ENCODE results near the gene C3orf18.
"Not testable (repeated sequence)": the region's sequence is repeated elsewhere in the genome, so short reads cannot be mapped to it uniquely, and the experiment has no call there.

Gene C3orf18

DNA sequence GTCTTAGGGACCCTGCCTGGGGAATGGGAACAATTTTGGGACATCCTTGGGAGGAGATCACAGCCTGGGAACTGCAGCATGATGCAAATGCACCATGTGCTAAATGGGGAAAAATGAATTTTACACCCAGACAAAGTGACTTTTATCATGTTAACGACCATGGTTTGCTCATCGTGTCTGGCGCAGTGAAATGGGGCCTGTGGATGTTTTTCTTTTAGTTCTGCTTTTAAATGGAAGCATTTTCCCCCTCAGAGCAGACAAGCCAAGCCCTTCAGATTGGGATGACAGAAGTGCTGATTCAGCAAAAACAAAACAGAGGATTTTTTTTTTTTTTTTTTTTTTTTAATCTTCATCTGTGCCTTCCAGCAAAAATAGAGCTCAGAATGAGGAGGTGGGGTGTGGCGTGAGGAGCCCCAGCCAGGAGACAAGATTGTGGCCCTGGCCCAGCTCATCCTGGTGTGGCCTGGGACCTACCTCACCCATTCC, 49.8 kb downstream of the C3orf18 start:
- TF ChIP-seq, protein P1, sequence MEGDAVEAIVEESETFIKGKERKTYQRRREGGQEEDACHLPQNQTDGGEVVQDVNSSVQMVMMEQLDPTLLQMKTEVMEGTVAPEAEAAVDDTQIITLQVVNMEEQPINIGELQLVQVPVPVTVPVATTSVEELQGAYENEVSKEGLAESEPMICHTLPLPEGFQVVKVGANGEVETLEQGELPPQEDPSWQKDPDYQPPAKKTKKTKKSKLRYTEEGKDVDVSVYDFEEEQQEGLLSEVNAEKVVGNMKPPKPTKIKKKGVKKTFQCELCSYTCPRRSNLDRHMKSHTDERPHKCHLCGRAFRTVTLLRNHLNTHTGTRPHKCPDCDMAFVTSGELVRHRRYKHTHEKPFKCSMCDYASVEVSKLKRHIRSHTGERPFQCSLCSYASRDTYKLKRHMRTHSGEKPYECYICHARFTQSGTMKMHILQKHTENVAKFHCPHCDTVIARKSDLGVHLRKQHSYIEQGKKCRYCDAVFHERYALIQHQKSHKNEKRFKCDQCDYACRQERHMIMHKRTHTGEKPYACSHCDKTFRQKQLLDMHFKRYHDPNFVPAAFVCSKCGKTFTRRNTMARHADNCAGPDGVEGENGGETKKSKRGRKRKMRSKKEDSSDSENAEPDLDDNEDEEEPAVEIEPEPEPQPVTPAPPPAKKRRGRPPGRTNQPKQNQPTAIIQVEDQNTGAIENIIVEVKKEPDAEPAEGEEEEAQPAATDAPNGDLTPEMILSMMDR (IDR thresholded peaks at IDR 0.05; ENCODE audit: extremely low read depth, missing control alignments): no peak
- no peak for DNase-seq (ENCODE audit: low spot score)

DNA sequence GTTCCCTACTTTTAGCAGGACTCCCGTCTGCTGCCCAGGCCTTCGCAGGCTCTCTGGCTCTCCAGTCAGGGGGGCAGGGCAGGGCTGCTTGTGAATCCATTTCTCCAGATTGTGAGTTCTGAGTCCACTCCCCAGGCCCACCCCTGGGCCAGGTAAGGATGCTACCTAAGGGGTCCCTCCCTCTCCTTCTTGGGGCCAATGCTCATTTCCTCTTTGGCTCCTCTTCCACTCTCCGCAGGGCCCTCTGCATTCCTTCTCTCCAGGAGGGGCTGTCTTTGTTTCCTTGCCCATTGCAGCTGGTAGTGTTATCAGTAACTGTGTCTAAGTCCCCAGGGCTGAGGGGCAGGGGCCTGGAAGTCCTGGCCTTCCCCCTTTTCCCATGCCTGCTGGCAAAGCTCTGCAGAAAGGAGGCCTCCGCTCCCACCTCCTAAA, 51.1 kb downstream of the C3orf18 start:
- TF ChIP-seq, protein P1 (IDR thresholded peaks at IDR 0.05; ENCODE audit: extremely low read depth, missing control alignments): no peak
- DNase-seq (ENCODE audit: low spot score): no peak

DNA sequence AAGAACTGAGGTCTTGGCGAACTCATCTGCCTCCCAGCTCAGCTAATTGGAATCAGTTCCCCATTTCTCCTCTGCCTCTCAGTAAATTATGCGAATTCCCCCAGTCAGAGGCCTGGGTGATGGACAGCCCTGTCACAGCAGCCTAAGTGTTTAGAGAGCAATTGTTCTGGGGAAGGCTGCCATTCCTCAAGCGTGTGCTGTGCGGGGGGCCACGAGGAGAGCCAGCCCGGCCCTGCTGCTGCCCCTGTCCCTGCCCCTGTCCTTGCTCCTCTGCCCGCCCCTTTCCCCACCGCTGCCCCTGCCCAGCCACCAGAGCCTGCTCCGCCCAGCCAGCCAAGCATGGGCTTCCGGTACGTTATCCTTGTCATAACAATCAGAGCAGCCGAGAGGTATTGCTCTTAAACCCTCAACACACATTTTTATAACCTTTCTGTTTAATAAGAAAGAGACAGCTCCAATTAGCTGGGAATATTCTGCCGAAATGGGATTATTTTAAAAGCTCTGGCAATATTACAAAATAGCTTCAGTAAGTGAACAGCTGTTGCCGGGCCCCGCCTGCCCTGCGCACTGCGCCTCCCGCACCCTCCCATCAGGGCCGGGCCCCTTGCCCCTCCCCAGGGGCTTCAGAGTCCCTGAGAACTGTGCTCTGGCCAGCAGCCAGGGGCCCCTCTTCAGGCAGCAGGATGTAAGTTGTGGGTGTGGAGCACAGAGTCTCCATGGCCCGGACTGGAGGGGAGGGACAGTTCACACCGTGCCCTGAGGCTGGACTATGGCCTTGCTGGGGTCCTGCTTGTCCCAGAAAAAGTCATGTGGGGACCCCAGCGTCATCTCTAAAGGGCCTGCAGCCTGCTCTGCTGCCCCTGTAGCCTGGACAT, 51.7 kb downstream of the C3orf18 start:
- DNase-seq (ENCODE audit: low spot score): no peak
- TF ChIP-seq, protein P1 (IDR thresholded peaks at IDR 0.05; ENCODE audit: extremely low read depth, missing control alignments): no peak

DNA sequence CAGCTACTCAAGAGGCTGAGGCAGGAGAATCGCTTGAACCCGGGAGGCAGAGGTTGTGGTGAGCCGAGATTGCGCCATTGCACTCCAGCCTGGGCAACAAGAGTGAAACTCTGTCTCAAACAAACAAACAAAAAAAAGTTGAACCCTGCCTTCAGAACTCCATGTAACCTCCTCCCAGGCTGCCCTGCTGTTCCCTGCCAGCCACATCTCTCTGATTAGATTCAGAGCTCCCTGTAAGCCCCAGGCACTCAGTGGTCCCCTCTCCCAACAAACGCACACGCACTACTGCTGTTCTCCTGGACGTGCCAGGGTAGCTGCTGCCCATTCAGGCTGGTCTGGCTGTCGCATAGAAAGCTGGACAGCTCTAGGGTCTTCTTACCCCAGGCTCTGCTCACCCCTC, 54.6 kb downstream of the C3orf18 start:
- DNase-seq (ENCODE audit: low spot score): not testable (repeated sequence)

DNA sequence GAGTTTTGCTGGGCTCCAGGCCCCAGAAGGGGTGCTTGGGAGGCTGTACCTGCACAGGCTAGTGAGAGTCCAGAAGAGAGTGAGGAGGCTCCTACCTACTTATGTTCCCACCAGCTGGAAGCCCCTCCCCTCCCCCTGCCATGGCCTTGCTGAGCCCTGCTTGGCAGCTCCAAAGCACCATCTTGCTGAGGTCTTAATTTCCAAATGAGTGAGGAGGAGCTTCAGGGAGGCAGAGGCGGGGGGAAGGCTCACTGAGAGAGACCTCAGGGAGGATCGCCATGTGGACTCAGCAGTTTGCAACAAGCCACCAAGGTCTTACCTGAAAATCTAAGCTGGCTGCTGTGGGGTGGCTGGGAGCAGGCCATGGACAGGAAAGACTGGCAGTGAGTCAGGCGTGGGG, 55.4 kb downstream of the C3orf18 start:
- TF ChIP-seq, protein P1 (IDR thresholded peaks at IDR 0.05; ENCODE audit: extremely low read depth, missing control alignments): no peak
- no peak for DNase-seq (ENCODE audit: low spot score)

DNA sequence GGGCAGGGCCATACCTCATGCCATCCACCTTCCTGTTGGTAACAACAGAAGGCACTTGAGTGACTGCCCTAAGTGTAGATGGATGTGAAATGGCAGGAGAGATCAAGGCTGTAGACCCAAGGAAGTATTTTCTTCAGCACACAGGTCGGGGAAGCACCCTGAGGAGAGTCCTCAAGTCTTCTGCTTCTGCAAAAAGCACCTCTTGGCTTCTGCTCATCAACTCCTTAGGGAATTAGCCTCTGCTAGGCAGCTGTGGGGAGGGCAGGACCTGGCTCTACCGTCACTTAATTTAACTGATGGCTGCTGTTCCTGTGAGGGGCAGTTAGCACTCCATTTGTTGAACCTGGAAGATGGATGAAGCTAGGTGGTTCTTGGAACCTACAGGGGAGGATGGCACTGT, 57.2 kb downstream of the C3orf18 start:
- TF ChIP-seq, protein P1 (IDR thresholded peaks at IDR 0.05; ENCODE audit: extremely low read depth, missing control alignments): no peak
- DNase-seq (ENCODE audit: low spot score): no peak

DNA sequence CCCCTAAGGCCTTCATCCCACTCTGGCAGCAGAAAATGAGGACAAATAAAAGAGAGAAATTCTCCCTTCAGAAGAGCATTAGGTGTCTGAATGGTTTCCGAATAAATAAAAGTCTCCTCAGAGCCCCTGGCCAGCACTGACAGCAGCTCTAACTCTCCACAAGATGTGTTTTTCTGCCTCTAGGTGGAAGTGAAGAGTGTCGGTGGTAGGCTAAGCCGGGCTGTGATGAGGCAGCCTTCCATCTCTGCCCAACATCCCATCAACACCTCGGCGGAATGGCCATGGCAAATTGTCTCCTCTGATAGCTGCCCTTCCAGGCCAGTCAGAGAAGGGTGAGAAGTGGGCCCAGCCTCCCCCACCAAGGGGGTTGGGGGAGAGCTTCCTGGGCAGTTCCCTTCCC, 57.8 kb downstream of the C3orf18 start:
- TF ChIP-seq, protein P1 (IDR thresholded peaks at IDR 0.05; ENCODE audit: extremely low read depth, missing control alignments): no peak
- no peak for DNase-seq (ENCODE audit: low spot score)

DNA sequence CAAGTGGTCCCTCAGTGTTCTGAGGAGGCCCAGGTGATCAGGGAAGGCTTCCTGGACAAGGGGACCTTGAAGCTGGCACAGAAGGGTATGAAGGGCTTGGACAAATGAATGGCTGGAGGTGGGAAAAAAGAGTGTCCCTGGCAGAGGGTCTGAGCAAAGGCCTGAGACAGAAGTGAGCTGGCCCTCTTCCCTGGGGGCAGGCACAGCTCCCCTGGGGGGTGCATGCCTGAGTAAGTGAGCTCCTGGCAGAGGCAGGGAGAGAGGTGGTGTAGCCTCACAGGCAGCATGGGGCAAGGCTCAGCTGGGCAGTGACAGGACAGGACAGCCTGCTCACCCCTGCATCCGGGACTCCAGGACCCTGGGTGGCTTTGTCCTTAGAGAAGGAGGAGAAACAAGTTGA, 58.7 kb downstream of the C3orf18 start:
- TF ChIP-seq, protein P1 (IDR thresholded peaks at IDR 0.05; ENCODE audit: extremely low read depth, missing control alignments): no peak
- no peak for DNase-seq (ENCODE audit: low spot score)
